Testis (tissue), 3 donors: ENCODE data around the gene GRIK5. TPM values are rescaled to one million over a fixed set of nuclear protein-coding genes. Genes with fewer than 3 reads are reported as not detected.

Experiments
- DNase-seq: peaks from one replicate; pipeline ENCODE4 v3.0.0-alpha.2; 2019
- H3K27ac ChIP-seq, 2 donors: fragments of 200-600 bp; sonication (generic); one replicate each; pipeline ENCODE4 v1.5.1; 2019
- H3K27me3 ChIP-seq: fragments of 200-600 bp; sonication (generic); one replicate; pipeline ENCODE4 v1.5.1; 2019
- H3K36me3 ChIP-seq: fragments of 200-600 bp; sonication (generic); one replicate; pipeline ENCODE4 v1.5.1; 2017; ENCODE audit warnings: low read depth; ENCODE audit errors: missing control alignments
- H3K4me1 ChIP-seq: fragments of 200-600 bp; sonication (generic); one replicate; pipeline ENCODE4 v1.5.1; 2019
- H3K4me3 ChIP-seq, 2 donors: fragments of 200-600 bp; sonication (generic); one replicate each; pipeline ENCODE4 v1.5.1; 2017 to 2019
- H3K9me3 ChIP-seq: fragments of 200-600 bp; sonication (generic); one replicate; pipeline ENCODE4 v1.5.1; 2017
- CTCF ChIP-seq, 3 experiments: fragments of 450-650 bp in 2 of 3; fragments of 200-600 bp in 1 of 3; sonication (generic) in 1 of 3; IDR thresholded peaks; one replicate each; pipeline ENCODE4 v1.5.1; 2016 to 2019; ENCODE audit warnings: antibody characterized with exemption in 3 of 3, mild to moderate bottlenecking in 2 of 3, moderate library complexity in 1 of 3
- POLR2A ChIP-seq: fragments of 450-650 bp; IDR thresholded peaks from one replicate; pipeline ENCODE4 v1.6.1; 2017; ENCODE audit warnings: antibody characterized with exemption, mild to moderate bottlenecking, moderate library complexity
- whole genome bisulfite sequencing, 2 donors: methylation state at CpG; one replicate each; pipeline ENCODE4 v1.1.5; 2018; 5-methylcytosine and 5-hydroxymethylcytosine counted together
- intact Hi-C: fragments of 100-400 bp; cut with DNase I; formaldehyde crosslinking; loops from one replicate; pipeline ENCODE4 v1.15.1; 2023; ENCODE audit warnings: low total_unique reads
- polyA plus RNA-seq: library from polyadenylated mRNA; stranded (reverse); fragments of 350-450 nt; fragmentation: Illumina TruSeq; extraction: RNeasy Lipid Tissue Mini Kit (QIAGEN cat#74804); gene quantifications from one replicate; pipeline ENCODE4 v1.2.3, GENCODE V29; 2014; ENCODE audit warnings: low read depth, low replicate concordance; ENCODE audit not compliant: insufficient read depth
- total RNA-seq, 2 donors: library from RNA; depleted of rRNA; stranded (reverse); fragments of >200 nt; gene quantifications; one replicate each; pipeline ENCODE4 v1.2.3, GENCODE V29; 2016

GRIK5 gene
- total and polyA plus RNA-seq, 3 donors from 2014 or later, result 31.7 to 87.4 (median 43.8) TPM

- Histone ChIP-seq H3K36me3 (no peaks in the 10 kb centered on the region), H3K9me3 (no peaks in the 10 kb centered on the region), H3K27ac (no peak overlapping the region), H3K27me3 (no peaks in the 10 kb centered on the region), H3K4me1 (peaks cover 10% of the 10 kb centered on the region), H3K4me3 (no peak overlapping the region)
- intact Hi-C loops, result no loop called here
- no peak for DNase-seq
- WGBS, 2 donors, result 88 to 94% methylated on average over 20 to 28 of the region's 28 CpGs
- TF ChIP-seq CTCF (IDR thresholded peaks at IDR 0.05) (no peak), POLR2A (no peak)
Observed at GRCh38 chr19:42080764-42081375, 10.9 kb upstream of the GRIK5 start.

GRCh38 chr19:42079886-42080763 is 10.1 kb upstream of the GRIK5 start:
- Histone ChIP-seq H3K9me3 (no peaks in the 10 kb centered on the region), H3K27me3 (no peaks in the 10 kb centered on the region), H3K4me1 (peaks cover 10% of the 10 kb centered on the region), H3K36me3 (no peaks in the 10 kb centered on the region), H3K27ac (no peak overlapping the region), H3K4me3 (no peak overlapping the region)
- DNase-seq, result no peak
- intact Hi-C loops, result no loop called here
- 91 to 92% methylated on average over 28 to 44 of the region's 44 CpGs for WGBS, 2 donors
- TF ChIP-seq CTCF (IDR thresholded peaks at IDR 0.05) (no peak), POLR2A (no peak)

GRCh38 chr19:42079276-42079669 is 9.3 kb upstream of the GRIK5 start:
- no peak for TF ChIP-seq POLR2A
- H3K9me3 ChIP-seq, result no peaks in the 10 kb centered on the region
- peaks cover 16% of the 10 kb centered on the region for H3K4me1 ChIP-seq
- no peak overlapping the region for H3K27ac ChIP-seq
- no peak for DNase-seq
- no peaks in the 10 kb centered on the region for H3K36me3 ChIP-seq
- no peaks in the 10 kb centered on the region for H3K27me3 ChIP-seq
- no peak overlapping the region for H3K4me3 ChIP-seq
- 85 to 89% methylated on average over 8 to 16 of the region's 16 CpGs for WGBS, 2 donors
- intact Hi-C loops, result no loop called here

GRCh38 chr19:42078538-42079275 is 8.7 kb upstream of the GRIK5 start:
- 76% methylated on average over 11 to 13 of the region's 15 CpGs for WGBS, 2 donors
- H3K36me3 ChIP-seq, result no peaks in the 10 kb centered on the region
- intact Hi-C loops, result no loop called here

More at GRCh38 chr19:42078538-42079275, 8.7 kb upstream of the GRIK5 start:
- no peaks in the 10 kb centered on the region for H3K27me3 ChIP-seq
- DNase-seq, result no peak
- no peak for TF ChIP-seq POLR2A
- no peak for TF ChIP-seq CTCF (IDR thresholded peaks at IDR 0.05)
- H3K9me3 ChIP-seq, result no peaks in the 10 kb centered on the region
- peaks cover 16% of the 10 kb centered on the region for H3K4me1 ChIP-seq
- H3K4me3 ChIP-seq, result no peak overlapping the region
- no peak overlapping the region for H3K27ac ChIP-seq
